Activated CD4-positive, alpha-beta T cell treated with anti-CD3 and anti-CD28 coated beads, Interleukin-2, Interleukin-4, amounts not matched to agents 100 ng/mL and 50 ng/mL, durations not matched to agents 16 hours and 8 hours (primary cell): Measurements from ENCODE around the gene RASD1.
"Not testable (repeated sequence)": the region's sequence is repeated elsewhere in the genome, so short reads cannot be mapped to it uniquely, and the experiment has no call there.

ENCODE experiments used
- DNase-seq: peaks from one replicate; pipeline ENCODE4 v3.0.0-alpha.2; 2020; ENCODE audit warnings: low spot score

Gene RASD1

DNA sequence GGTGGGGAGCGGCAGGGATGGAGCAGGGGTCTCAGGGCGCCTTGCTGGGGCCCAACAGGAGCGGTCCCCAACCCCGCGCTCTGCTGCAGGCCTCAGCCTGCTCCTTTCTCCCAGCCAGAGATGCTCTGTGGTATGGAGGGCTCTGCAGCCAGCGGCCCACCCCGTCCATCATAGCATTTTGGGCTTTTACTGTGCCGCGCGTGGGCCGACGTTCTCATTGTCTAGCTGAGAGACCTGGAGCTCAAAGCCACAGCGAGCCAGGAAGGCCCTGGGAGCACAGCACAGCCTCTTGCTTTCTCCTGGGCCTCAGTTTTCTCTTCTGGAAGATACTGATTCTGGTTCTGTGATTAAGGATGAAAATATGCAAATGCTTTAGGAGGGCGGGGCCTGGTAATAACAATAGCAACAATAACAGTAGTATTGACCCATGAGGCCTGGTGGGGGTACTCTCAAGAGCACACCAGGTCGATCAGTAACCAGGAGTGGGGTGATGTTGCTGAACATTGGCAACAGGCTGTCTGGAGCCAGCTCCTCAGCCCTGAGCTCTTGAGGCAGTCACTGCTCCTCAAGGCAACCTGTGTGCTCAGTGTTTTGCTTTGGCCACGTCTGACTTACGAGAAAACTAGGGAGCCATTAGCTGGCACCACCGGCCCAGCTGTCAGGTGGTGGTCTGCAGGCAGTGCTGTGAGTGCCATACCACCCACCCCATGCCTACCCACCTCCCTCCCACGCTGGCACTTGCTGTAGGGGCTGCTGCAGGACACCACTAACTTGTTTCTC is 1.1 kb upstream of the RASD1 start:
- DNase-seq: no peak

DNA sequence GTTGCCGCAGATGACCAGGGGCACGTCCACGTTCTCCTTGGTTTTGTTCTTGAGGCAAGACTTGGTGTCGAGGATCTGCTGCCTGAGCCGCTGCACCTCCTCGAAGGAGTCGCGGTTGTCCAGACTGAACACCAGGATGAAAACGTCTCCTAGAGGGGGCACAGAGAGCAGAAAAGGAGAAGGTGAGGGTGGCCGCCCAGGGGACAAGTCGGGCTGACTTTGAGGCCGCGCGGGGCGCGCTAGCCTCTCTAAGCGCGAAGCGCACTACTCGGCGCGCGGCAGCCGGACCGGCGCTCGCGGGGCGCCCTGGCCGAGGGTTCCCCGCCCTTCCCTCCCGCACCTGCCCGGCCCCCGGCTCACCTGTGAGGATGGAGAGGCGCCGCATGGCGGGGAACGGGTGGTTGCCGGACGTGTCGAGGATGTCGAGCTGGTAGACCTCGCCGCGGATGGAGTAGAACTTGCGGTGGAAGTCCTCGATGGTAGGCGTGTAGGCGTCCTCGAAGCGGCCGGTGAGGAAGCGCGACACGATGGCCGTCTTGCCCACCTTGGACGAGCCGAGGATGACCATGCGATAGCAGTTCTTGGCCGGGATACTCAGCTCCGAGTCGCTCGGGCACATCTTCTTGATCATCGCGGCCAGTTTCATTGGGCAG is 533 bp downstream of the RASD1 start:
- peak; percentile 22 for DNase-seq

DNA sequence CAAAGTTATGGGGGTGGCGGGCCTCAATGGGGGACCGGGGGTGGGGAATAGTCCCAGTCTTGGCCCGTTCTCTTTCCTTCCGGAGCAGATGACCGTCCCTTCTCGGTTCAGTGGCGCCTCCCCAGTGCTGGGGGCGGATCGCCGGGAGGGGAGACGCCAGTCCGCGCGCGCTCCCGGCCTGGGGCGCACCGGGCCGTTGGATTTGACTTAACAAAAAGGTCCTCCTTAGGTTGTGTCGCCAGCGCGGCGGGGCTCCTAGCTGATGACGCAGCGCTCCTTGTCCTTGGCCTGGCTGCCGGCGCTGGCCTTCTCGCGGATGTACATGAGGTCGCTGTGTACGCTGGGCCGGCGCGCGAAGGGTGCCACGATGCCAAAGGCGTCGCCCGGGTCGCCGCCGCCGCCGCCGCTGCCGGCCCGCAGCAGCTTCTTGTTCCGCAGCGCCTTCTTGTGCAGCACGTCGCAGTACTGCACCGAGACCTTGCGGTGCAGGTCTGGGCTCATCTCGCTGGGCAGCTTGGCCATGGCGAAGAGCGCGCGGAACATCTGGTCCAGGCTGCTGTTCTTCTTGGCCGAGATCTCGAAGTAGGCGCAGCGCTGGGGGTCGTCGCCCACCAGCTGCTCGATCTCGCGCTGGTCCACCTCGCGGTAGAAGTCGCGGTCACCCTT is 1.2 kb downstream of the RASD1 start:
- DNase-seq: no peak

- DNase-seq: no peak
Measured at GRCh38 chr17:17494499-17494869, 1.7 kb downstream of the RASD1 start.

GRCh38 chr17:17493986-17494466 is 2.2 kb downstream of the RASD1 start:
- no peak for DNase-seq

- no peak for DNase-seq
Measured at GRCh38 chr17:17493249-17493985, 2.8 kb downstream of the RASD1 start.

DNA sequence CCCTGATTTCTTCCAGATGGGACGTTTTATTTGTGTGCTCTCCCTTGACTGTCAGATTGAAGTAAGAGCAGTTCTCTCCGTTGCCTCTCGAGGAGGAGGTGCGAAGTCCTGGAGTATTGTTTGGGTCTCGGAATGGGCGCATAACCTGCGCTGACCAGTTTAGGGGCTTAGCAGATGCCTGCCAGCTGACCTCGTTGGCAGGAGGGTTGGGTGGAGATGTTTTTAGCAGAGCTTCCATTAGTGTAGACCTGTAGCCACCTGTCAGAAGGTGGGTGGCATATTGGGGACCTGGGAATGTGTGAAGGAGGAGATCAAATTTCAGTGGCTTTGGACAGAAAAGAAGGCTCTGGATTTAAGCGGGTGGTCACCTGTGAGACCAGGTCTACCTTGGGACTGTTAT is 3.6 kb downstream of the RASD1 start:
- DNase-seq: no peak

GRCh38 chr17:17492085-17492484 is 4.1 kb downstream of the RASD1 start:
- no peak for DNase-seq

DNA sequence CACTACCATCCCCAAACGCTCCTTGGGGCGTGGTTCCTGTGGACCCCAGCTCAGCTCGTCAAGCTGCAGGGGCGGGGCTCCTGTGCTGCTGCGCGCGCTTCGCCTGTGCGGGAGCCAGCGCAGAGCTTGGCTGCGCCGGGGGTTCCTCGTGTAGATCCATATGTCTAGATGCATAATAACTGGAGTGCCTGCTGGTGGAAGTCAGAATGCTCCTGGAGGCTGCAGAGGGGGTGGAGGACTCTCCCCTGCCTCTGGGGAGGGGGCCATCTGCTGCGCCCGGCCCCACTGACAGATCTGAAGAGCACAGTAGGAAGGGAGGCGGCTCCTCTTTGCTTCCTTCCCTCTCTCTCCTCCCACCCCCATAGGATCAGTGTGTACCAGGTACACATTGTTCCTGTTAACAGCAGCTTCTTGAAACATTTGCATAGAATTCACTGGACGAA is 4.6 kb downstream of the RASD1 start:
- DNase-seq: no peak

GRCh38 chr17:17491031-17491471 is 5.1 kb downstream of the RASD1 start:
- no peak for DNase-seq

GRCh38 chr17:17487998-17488397 is 8.2 kb downstream of the RASD1 start:
- DNase-seq: no peak

DNA sequence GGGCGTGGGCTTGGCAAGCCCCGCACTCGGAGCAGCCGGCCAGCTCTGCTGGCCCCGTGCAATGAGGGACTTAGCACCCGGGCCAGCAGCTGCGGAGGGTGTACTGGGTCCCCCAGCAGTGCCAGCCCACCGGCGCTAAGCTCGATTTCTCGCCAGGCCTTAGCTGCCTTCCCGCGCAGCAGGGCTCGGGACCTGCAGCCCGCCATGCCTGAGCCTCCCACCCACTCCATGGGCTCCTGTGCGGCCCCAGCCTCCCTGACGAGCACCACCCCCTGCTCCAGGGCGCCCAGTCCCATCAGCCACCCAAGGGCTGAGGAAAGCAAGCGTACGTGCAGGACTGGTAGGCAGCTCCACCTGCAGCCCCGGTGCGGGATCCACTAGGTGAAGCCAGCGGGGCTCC is 9.8 kb downstream of the RASD1 start:
- not testable (repeated sequence) for DNase-seq

- no peak for DNase-seq
Measured at GRCh38 chr17:17485420-17485819, 10.8 kb downstream of the RASD1 start.

- DNase-seq: peak; percentile 74
Measured at GRCh38 chr17:17484451-17484899, 11.7 kb downstream of the RASD1 start.

GRCh38 chr17:17481860-17482259 is 14.3 kb downstream of the RASD1 start:
- no peak for DNase-seq

DNA sequence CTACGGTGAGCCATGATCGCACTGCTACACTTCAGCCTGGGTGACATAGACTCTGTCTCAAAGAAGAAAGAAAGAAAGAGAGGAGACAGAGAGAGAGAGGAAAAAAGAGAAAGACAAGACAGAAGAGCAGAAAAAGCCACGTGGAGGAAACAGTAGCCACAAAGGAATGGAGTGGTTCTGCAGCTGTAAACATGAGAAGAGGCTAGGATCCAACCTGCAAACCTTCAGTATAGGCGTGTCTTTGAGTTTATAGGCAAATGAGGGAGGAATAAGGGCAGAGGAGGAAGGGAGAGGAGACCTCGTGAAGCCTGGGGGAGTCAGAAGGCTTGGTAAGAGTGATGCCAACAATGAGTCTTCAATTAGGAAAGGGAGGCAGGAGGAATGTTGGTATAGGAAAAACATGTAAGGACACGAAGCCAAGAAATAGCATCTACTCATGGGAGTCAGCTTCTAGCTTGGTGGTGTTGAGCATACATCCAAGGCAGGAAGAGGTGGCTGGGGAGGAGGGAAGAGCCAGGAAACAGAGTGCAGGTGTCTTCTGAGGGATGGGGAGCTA is 15.5 kb downstream of the RASD1 start:
- no peak for DNase-seq

- DNase-seq: no peak
Measured at GRCh38 chr17:17479209-17479608, 17.0 kb downstream of the RASD1 start.

DNA sequence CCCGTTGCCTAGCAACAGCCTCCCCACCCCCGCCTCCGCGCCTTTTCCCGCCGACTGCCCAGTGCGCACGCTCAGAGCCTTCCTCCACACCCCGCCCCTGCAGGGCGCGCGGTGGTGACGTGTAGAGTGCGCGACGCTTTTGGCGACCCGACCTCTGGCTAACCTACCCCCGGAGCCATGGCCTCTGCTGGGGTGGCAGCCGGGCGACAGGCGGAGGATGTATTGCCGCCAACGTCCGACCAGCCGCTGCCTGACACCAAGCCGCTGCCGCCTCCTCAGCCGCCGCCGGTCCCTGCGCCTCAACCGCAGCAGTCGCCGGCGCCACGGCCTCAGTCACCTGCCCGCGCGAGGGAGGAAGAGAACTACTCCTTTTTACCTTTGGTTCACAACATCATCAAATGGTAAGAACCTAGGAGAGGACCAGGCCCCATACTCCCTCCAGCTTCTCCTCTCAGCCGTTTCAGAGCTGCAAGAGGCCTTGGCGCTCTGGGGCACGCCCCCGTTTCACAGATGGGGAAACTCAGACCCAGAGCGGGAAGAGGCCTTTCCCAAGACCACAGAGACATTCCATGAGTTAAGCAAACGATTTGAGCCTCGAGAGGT is 19.2 kb downstream of the RASD1 start, which contains the start of gene MED9:
Gene MED9, plus strand, starts transcription at position 136 of the 603 bp plus-strand sequence. Its CDS starts 42 bp downstream, at position 178.
- DNase-seq: peak; percentile 95

DNA sequence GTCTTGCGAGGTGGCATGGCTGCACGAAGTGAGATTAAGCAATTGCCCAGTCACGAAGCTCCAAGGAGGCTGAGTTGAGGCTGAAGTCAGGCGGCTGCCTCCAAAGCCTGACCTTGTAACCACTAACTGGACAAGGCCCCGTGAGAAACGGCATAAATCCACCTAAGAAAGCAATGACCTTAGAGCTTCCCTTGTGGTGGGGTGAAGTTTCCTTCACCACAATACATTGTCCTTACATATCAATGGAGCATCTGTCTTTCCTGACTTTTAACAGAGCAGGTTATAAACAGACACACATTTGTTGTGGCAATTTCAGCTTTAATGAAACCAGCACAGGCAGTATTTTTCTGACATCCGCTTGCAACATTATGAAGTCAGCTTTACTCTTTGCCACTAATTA is 21.9 kb downstream of the RASD1 start:
- DNase-seq: no peak

DNA sequence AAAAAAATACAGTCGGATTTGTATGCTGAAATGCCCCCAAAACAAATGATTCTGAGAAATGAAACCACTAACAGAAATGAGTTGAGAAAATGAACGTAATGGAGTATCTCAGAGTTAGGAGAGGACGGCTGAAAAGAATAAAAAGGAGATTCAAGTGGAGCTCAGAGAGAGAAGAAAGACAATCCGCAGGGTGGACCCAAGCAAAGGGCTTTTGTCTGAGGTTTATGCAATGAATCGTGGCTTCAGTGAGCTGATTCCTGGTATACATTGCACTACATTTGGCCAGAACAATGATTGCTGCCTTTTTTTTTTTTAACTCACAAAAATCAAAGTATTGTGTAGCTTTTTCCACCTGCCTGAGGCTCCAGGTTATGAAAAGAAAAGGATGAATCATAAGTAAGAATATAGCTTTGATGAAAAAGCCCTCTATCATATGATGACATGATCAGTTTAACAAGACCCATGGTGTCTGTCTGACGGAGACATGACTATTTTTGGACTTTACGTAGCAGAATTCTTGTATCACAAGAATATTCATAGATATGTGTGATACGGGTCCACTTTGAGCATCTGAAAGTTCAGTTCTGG is 23.8 kb downstream of the RASD1 start:
- no peak for DNase-seq

GRCh38 chr17:17469996-17470395 is 26.2 kb downstream of the RASD1 start:
- no peak for DNase-seq
